ENCODE results near the gene SPINT2.
A peak's percentile ranks its signal among the peaks of the same experiment; 100 is the strongest.

SPINT2 gene

GRCh38 chr19:38315657-38316476 lies 51.5 kb downstream of the SPINT2 start, which contains the start of gene YIF1B:
Gene YIF1B (minus strand): TSS chr19:38315947. CDS start chr19:38315917, 30 bp downstream.
- no peak for TF ChIP-seq ISL1 (CRISPR knock-in tag; IDR thresholded peaks at IDR 0.05)
- TF ChIP-seq OSR1 (CRISPR knock-in tag; IDR thresholded peaks at IDR 0.05) = no peak
- no peak for TF ChIP-seq ZFP30 (CRISPR knock-in tag; IDR thresholded peaks at IDR 0.05)
- no peak for TF ChIP-seq SNAI2 (CRISPR knock-in tag; IDR thresholded peaks at IDR 0.05)
- peak; percentile 97 for ATAC-seq

DNA sequence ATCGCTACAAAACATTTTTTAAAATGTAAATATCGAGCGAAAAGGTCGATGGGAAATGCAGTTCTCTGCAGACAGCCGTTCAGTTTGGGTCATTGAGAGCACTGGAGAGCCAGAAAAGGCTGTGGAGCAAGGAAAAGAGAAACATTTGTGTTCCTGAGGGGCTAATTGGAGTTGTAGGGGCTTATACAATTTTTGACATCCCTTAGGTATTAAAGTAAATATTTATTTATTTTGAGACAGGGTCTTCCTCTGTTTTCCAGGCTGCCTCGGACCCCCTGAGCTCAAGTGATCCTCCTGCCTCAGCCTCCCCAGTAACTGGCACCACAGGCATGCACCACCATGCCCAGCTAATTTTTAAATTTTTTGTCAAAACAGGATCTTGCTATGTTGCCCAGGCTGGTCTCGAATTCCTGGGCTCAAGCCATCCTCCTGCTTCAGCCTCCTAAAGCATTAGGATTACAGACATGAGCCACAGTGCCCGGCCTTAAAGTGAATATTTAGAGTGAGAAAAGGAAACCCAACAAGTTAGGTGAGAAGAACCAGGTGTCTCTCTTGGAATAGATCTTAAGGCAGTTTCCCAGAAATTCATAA lies 52.2 kb downstream of the SPINT2 start:
- no peak for TF ChIP-seq ZC3H10 (CRISPR knock-in tag; IDR thresholded peaks at IDR 0.05)
- TF ChIP-seq GLIS3 (CRISPR knock-in tag; IDR thresholded peaks at IDR 0.05) = no peak
- no peak for TF ChIP-seq ZFP3 (CRISPR knock-in tag; IDR thresholded peaks at IDR 0.05)
- TF ChIP-seq RARB (CRISPR knock-in tag; IDR thresholded peaks at IDR 0.05) = no peak
- no peak for TF ChIP-seq POU6F1 (CRISPR knock-in tag; IDR thresholded peaks at IDR 0.05; ENCODE audit: borderline replicate concordance, low read depth)
- TF ChIP-seq TSHZ2 (CRISPR knock-in tag; IDR thresholded peaks at IDR 0.05) = no peak
- ATAC-seq = peak; percentile 22

GRCh38 chr19:38317104-38317612 lies 52.8 kb downstream of the SPINT2 start:
- ATAC-seq = no peak
- TF ChIP-seq ZC3H10 (CRISPR knock-in tag; IDR thresholded peaks at IDR 0.05) (no peak), ZNF565 (CRISPR knock-in tag; conservative IDR thresholded peaks at IDR 0.05; ENCODE audit: low read depth) (no peak), ESRRG (CRISPR knock-in tag; IDR thresholded peaks at IDR 0.05) (no peak), TCF4 (CRISPR knock-in tag; IDR thresholded peaks at IDR 0.05; ENCODE audit: borderline replicate concordance) (no peak)

DNA sequence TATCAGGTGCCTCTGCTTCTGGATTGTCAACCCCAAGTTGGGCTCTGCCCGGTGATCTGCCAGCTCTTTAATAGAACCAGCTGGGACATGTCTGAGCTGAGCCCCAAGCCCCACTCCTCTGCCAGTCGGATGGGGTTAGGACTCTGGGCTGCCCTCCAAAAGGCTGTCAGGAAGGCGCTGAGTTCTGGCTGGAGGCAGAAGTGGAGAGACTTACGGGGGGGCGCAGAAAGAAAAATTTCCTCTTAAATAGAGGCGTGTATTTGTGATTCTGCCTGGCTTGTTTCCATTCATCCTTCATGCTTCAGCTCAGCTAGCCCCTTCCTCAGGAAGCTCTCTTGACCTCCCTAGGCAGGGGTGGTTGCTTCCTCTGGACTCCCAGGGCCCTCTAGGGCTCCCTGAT lies 54.3 kb downstream of the SPINT2 start:
- TF ChIP-seq ZNF8 (CRISPR knock-in tag; IDR thresholded peaks at IDR 0.05) (no peak), TOX (CRISPR knock-in tag; IDR thresholded peaks at IDR 0.05; ENCODE audit: borderline replicate concordance) (no peak), ESRRG (CRISPR knock-in tag; IDR thresholded peaks at IDR 0.05) (no peak), CSRNP3 (CRISPR knock-in tag; IDR thresholded peaks at IDR 0.05) (no peak), POU6F1 (CRISPR knock-in tag; IDR thresholded peaks at IDR 0.05; ENCODE audit: borderline replicate concordance, low read depth) (no peak), TCF4 (CRISPR knock-in tag; IDR thresholded peaks at IDR 0.05; ENCODE audit: borderline replicate concordance) (no peak), BACH2 (CRISPR knock-in tag; IDR thresholded peaks at IDR 0.05; ENCODE audit: borderline replicate concordance) (no peak), ZC3H10 (CRISPR knock-in tag; IDR thresholded peaks at IDR 0.05) (no peak), CREB5 (CRISPR knock-in tag; IDR thresholded peaks at IDR 0.05; ENCODE audit: low read depth) (no peak), ZNF565 (CRISPR knock-in tag; conservative IDR thresholded peaks at IDR 0.05; ENCODE audit: low read depth) (no peak), RARB (CRISPR knock-in tag; IDR thresholded peaks at IDR 0.05) (no peak), SNAI2 (CRISPR knock-in tag; IDR thresholded peaks at IDR 0.05) (no peak), PATZ1 (CRISPR knock-in tag; IDR thresholded peaks at IDR 0.05; ENCODE audit: borderline replicate concordance) (no peak), ARNTL (CRISPR knock-in tag; IDR thresholded peaks at IDR 0.05; ENCODE audit: borderline replicate concordance, low read depth) (no peak)
- ATAC-seq = no peak

Data from SK-N-SH treated with all-trans-retinoic acid at 6 μM for 48 hours (cell line).